Endothelial cell of umbilical vein (primary cell): ENCODE results near the gene RASGRF2.

Experiments used
- EZH2 ChIP-seq: IDR thresholded peaks from 2 replicates; pipeline ENCODE4 v1.6.1; 2012; ENCODE audit warnings: borderline replicate concordance, low read depth, mild to moderate bottlenecking, moderate library complexity, low read length, inconsistent platforms; ENCODE audit not compliant: severe bottlenecking
- FOS ChIP-seq: IDR thresholded peaks from 2 replicates; pipeline ENCODE4 v1.6.1; 2011; ENCODE audit warnings: mild to moderate bottlenecking, low read length, moderate library complexity, borderline replicate concordance; ENCODE audit not compliant: insufficient read depth
- JUN ChIP-seq: IDR thresholded peaks from 2 replicates; pipeline ENCODE4 v1.6.1; 2011; ENCODE audit warnings: borderline replicate concordance, low read depth; ENCODE audit not compliant: insufficient read length, insufficient read depth
- MYC ChIP-seq: IDR thresholded peaks from one replicate; pipeline ENCODE4 v1.6.1; 2011; ENCODE audit warnings: mild to moderate bottlenecking, low read depth, low read length
- POLR2A ChIP-seq: IDR thresholded peaks from 2 replicates; pipeline ENCODE4 v1.6.1; 2012; ENCODE audit warnings: low read depth, mild to moderate bottlenecking, control low read depth, low read length
- TF ChIP-seq, protein P1 (sequence below), 2 donors: IDR thresholded peaks; 1 replicate in 1 of 2; 2 replicates in 1 of 2; pipeline ENCODE4 v1.5.1; 2011; ENCODE audit warnings: low read length in 2 of 2, mild to moderate bottlenecking in 2 of 2, moderate library complexity in 2 of 2, control low read depth in 1 of 2, inconsistent platforms in 1 of 2, low read depth in 1 of 2; ENCODE audit not compliant: insufficient read depth in 1 of 2; ENCODE audit errors: extremely low read depth in 1 of 2
- TF ChIP-seq, protein P2 (sequence below): IDR thresholded peaks from 2 replicates; pipeline ENCODE4 v1.6.1; 2011; ENCODE audit not compliant: insufficient read depth, insufficient read length

DNA sequence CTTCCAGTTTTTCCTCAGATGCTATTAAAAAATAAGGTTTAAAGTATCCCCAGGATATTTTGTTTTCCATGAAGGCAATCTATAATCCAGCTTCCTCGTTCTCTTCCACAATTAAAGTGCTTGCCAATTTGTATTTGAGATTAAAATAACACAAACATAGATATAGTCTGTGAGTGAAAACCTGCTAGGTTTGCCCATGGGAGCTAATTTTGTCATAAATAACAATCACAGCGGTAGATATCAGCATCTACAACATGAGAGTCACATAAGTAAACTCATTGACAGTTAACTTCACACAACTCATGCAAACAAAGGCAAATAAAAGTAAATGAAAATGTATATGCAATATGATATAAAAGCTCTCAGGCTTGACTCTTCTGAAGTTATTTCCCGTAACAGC, 29.2 kb upstream of the RASGRF2 start:
- no peak for TF ChIP-seq FOS
- no peak for TF ChIP-seq MYC
- TF ChIP-seq, protein P1, sequence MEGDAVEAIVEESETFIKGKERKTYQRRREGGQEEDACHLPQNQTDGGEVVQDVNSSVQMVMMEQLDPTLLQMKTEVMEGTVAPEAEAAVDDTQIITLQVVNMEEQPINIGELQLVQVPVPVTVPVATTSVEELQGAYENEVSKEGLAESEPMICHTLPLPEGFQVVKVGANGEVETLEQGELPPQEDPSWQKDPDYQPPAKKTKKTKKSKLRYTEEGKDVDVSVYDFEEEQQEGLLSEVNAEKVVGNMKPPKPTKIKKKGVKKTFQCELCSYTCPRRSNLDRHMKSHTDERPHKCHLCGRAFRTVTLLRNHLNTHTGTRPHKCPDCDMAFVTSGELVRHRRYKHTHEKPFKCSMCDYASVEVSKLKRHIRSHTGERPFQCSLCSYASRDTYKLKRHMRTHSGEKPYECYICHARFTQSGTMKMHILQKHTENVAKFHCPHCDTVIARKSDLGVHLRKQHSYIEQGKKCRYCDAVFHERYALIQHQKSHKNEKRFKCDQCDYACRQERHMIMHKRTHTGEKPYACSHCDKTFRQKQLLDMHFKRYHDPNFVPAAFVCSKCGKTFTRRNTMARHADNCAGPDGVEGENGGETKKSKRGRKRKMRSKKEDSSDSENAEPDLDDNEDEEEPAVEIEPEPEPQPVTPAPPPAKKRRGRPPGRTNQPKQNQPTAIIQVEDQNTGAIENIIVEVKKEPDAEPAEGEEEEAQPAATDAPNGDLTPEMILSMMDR (IDR thresholded peaks at IDR 0.05; ENCODE audit: extremely low read depth in 1 of 2, insufficient read depth in 1 of 2, low read depth in 1 of 2, low read length in 2 of 2), result no peak
- TF ChIP-seq EZH2, result no peak
- no peak for TF ChIP-seq POLR2A
- TF ChIP-seq, protein P2, sequence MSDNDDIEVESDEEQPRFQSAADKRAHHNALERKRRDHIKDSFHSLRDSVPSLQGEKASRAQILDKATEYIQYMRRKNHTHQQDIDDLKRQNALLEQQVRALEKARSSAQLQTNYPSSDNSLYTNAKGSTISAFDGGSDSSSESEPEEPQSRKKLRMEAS, result no peak
- TF ChIP-seq JUN, result no peak
